ENCODE data around the gene CTRB2.

Gene CTRB2

DNA sequence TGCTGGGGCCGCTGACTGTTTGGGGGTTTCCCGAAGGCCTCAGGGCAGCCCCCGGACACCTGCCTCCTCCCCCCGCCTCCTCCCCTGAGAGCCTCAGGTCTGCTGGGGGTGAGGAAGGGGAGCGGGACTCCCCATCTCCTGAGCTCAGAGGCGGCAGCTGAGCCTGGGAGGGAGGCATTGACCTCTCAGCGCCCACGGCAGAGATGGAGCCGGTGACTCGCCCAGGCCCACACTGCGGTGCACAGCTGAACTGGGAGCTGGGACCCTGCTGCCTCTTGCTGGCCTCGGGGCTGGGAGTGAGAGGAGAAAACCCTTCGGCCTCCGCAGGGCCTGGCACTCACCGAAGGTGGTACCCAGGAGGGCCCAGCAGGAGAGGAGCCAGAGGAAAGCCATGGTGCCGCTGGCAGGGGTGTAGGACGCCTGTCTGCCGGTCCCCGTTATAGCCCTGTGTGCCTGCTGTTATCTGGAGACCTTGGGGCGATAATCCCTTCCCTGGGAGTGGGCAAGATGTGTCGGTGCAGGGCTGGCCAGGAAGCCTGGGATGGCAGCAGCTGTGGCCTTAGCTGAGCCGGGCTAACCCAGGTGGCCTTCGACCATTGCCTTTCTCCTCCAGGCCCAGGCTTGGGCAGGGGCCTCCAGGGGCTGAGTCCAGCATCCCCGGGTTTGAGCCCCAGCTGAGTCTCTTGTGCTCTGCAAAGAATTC lies at the start of gene CTRB2:
Gene CTRB2, minus strand, starts transcription at position 413 of the 703 bp plus-strand sequence. Its CDS starts 20 bp downstream, at position 393.
- in situ Hi-C loops (cut with MboI; ENCODE audit: low sequenced_read_pairs) = loop anchor here (25.0 kb wide), 2 partner anchors 180 to 555 kb away; no protein-coding TSS in a partner anchor

GRCh38 chr16:75256059-75256571 lies 49.2 kb upstream of the CTRB2 start:
- in situ Hi-C loops (cut with MboI; ENCODE audit: low sequenced_read_pairs) = no loop called here

- in situ Hi-C loops (cut with MboI; ENCODE audit: low sequenced_read_pairs) = no loop called here
Measured at GRCh38 chr16:75254359-75254837, 47.4 kb upstream of the CTRB2 start.

DNA sequence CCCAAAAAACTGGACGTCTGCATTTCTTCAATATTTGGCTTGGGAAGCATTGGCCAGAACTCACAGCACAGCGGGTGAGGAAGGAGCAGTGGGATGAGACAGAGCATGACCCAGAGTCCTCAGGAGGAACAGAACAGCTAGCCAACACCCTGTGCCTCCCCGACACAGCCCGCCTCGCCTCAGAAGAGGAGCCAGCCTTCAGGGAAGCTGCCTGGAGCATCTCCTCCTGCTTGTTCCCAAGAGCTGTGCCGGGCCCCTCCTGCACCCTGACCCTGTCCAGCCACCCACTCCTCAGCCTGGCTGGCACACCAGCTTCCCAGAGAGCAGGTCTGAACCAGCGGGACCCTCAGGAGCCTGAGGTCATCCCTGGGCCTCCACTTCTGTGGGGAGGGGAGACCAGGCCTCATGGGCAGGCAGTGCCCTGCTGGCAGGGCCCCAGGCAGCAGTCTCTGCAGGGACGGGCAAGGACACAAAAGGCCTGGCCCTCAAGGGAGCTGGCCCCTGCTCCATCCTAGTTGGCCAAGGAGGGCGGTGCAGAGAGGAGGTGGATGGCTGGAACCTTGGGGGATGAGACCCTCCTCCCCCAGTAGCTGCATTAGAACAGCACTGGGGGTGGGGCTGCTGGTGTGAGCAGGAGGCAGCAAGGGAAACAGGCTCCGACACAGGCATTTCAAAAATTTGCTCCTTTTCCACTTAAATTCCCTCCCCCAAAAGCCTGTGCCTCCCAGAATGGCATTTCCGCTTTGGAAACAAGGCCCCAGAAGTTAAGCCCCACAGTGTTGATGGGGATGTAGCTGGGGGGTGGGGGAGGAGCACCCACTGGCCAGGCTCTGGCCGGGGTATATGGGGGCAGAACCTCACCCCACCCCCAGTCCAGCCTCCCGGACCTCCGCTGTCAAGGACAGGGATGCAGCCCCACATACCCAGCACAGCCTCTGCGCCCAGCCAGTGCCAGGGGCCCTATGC lies 46.3 kb upstream of the CTRB2 start:
- in situ Hi-C loops (cut with MboI; ENCODE audit: low sequenced_read_pairs) = no loop called here

DNA sequence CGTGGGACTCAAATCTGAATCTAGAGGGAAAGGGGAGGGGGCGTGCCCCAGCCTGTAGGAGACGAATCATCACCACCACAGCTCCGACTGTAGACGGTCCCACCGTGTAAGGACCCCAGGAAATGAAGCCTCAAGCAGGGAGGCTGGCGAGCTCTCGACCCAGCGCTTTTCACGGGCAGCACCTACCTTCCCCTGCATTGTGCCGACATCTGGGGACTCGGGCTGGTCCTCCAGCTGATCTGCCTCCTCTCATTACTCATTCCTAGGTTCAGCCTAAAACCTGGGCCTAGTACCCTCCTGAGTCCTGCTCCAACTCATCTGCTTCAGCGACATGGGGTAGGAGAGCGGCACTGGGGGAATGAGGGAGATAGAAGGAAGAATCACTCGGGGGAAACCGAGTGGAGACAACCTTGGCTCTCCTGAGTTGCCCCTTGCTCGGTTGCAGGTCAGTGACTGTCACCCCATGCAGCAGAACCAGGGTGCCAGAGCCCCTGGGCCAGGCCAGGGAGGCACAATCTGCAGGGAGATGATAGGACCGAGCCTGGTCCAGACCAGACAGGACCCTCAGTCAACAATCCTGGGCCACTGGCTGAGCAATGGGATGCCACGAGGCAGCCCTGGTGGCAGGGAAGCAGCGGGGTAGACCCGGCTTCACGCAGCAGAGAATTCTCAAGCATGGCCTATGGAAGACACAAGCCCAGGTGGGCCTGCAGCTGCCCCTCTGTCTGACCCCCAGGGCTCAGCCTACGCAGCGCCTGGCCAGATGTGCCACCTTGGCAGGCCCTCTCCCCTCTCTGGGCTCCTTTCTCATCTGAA lies 45.3 kb upstream of the CTRB2 start:
- in situ Hi-C loops (cut with MboI; ENCODE audit: low sequenced_read_pairs) = no loop called here

GRCh38 chr16:75251280-75252048 lies 44.5 kb upstream of the CTRB2 start, which contains the start of gene BCAR1:
TSS of gene BCAR1 (minus strand) at chr16:75251624. CDS start at chr16:75251482, 142 bp downstream.
- in situ Hi-C loops (cut with MboI; ENCODE audit: low sequenced_read_pairs) = no loop called here

GRCh38 chr16:75250809-75251279 lies 43.9 kb upstream of the CTRB2 start:
- in situ Hi-C loops (cut with MboI; ENCODE audit: low sequenced_read_pairs) = no loop called here

GRCh38 chr16:75250089-75250808 lies 43.3 kb upstream of the CTRB2 start:
- in situ Hi-C loops (cut with MboI; ENCODE audit: low sequenced_read_pairs) = no loop called here

GRCh38 chr16:75249441-75249840 lies 42.5 kb upstream of the CTRB2 start:
- in situ Hi-C loops (cut with MboI; ENCODE audit: low sequenced_read_pairs) = no loop called here

DNA sequence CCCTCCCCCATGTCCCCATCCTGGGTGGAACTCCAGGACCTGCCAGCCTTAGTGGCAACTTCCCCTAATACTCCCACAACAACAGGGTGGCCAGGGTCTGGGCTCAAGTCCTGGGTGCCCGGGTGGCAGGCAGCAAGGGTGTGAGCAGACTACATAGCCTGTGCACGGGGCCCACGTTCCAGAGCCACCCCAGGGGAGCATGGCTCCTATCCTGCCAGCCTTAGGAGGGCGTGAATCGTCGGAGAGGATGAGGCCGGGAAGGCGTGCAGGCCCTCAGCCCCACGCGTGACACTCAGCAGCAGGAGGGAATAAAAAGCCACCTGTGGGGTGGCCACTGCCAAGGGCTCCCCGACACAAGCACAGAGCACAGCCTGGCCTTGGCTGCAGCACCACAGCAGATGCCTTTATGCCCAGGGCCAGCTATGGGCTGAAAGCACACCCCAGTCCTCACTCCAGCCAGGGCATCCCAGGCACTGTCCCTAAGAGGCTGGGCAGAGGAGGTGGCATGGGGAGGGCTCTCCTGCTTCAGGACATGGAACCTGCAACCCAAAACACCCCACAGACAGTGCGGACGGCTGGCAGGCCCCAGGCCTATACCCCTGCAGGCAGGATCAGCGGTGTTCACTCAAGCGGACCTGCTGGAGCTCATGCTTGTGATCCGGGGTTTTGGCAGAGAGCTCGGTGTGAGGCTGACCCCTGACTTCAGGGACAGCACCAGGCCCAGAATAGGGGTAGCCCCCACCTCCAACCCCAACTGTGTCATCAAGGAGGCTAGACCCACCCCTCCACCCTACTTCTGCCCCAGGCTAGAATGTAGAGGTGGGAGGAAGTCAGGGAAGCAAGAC lies 41.8 kb upstream of the CTRB2 start:
- in situ Hi-C loops (cut with MboI; ENCODE audit: low sequenced_read_pairs) = no loop called here

GRCh38 chr16:75248142-75248535 lies 41.2 kb upstream of the CTRB2 start:
- in situ Hi-C loops (cut with MboI; ENCODE audit: low sequenced_read_pairs) = no loop called here

- in situ Hi-C loops (cut with MboI; ENCODE audit: low sequenced_read_pairs) = no loop called here
Measured at GRCh38 chr16:75247249-75247648, 40.3 kb upstream of the CTRB2 start.

DNA sequence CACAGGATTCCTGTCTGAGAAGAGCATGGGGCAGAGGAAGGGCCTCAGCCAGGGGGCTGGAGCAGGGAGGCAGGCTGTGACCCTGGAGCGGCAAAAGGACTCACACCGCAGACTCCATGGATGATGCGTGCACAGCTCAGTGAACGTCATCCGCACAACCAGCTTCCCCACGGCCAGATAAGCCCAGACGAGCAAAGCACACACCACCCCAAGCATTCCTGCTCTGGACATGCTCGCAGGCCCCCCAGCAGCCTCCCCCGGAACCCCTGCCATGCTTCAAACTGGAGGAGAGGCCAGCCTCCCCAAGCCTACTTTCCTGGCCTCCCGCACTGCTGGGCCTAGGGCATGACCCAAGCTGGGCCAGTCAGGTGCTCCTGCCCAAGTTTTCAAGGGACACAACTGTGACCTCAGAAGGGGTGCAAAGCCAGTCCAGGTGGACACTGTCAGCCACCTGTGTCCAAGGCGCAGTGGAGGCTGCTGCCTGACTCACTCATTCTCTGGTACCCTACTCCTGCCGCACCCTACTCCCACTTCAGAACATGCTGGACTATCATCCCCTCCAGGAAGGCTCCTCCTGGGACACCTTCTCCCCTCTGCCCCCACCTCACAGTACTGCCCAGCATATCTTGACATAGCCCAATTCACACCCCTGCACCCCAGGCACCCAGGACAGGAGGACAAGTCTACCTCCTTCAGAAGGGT lies 39.7 kb upstream of the CTRB2 start:
- in situ Hi-C loops (cut with MboI; ENCODE audit: low sequenced_read_pairs) = no loop called here

- in situ Hi-C loops (cut with MboI; ENCODE audit: low sequenced_read_pairs) = no loop called here
Measured at GRCh38 chr16:75244844-75245758, 38.1 kb upstream of the CTRB2 start.

DNA sequence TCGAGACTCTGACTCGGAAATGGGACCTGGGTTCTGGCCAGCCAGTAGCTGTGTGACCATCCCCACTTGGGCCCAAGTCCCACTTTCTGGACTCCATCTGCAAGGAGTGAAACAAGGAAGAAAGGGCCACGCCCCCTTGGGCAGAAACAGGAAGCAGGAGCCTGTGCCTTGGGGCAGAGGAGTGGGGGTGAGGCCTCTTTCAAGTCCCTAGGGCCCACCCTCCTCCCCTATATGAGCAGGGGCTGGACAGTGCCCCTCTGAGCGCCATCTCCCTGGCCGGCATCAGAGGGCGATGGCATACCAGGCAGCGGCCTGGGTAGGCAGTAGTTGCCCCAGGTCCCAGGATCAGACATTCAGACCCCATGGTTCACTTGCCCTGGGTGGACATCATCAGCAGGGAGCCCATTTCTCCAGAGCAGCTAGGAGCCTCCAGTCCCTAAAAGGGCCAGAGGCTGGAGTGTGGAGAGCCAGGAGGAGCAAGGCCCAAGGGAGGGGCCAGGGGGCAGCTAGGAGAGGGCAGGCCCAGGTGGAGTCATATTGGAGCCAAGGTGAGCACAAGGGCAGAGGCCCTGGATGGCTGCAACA lies 37.4 kb upstream of the CTRB2 start:
- in situ Hi-C loops (cut with MboI; ENCODE audit: low sequenced_read_pairs) = no loop called here

- in situ Hi-C loops (cut with MboI; ENCODE audit: low sequenced_read_pairs) = no loop called here
Measured at GRCh38 chr16:75243667-75244224, 36.8 kb upstream of the CTRB2 start.

Data from HL-60/S4 treated with phorbol 12-myristate 13-acetate at 8.2 ng/mL for 4 days and 3 days (cell line).